GM12878 (cell line): ENCODE data around the gene CA11. TPM values are rescaled to one million over a fixed set of nuclear protein-coding genes. Genes with fewer than 3 reads are reported as not detected.

Experiments used
- ATAC-seq: fragments of 200-7000 bp; cut with Tn5 transposase; 3 replicates; pipeline ENCODE4 v1.9.1; 2020; ENCODE audit warnings: mild to moderate bottlenecking, moderate library complexity
- BruUV-seq: library from RNA; stranded (reverse); fragments of 400-500 nt; replicated peaks from 2 replicates; lab custom pipeline; 2021; lab: Mats Ljungman, UMichigan
- CTCF ChIA-PET: fragments of 300-600 bp; sonication (Branson Sonifier 250); formaldehyde crosslinking; extraction: SDS; loops from one replicate; lab custom pipeline; 2021; ENCODE audit warnings: inconsistent platforms; lab: Yijun Ruan, JAX
- POLR2A ChIA-PET: fragments of 350-600 bp; formaldehyde crosslinking; extraction: SDS; loops from one replicate; lab custom pipeline; 2021; ENCODE audit warnings: inconsistent platforms; lab: Charles Lee
- RAD21 ChIA-PET: fragments of 300-600 bp; sonication (Branson Sonifier 250); formaldehyde crosslinking; loops from one replicate; lab custom pipeline; 2023; ENCODE audit warnings: antibody characterized with exemption; ENCODE audit not compliant: unreplicated experiment; lab: Charles Lee
- SMC1A ChIA-PET: fragments of 300-600 bp; sonication (Branson Sonifier 250); formaldehyde crosslinking; loops from one replicate; lab custom pipeline; 2023; ENCODE audit not compliant: unreplicated experiment, uncharacterized antibody; lab: Charles Lee
- DNase-seq: peaks from one replicate; pipeline ENCODE4 v3.0.0-alpha.2; 2011; ENCODE audit warnings: low read depth, low spot score
- FAIRE-seq: peaks from 3 replicates; lab custom pipeline; 2011; peaks lifted over from hg19 to GRCh38; lab: Jason Lieb, UNC
- H2AFZ ChIP-seq: 2 replicates; pipeline ENCODE4 v1.6.0; 2011; ENCODE audit warnings: low read depth, low read length, control low read depth; ENCODE audit not compliant: control insufficient read depth
- H3K27ac ChIP-seq: 2 replicates; pipeline ENCODE4 v1.5.1; 2011; ENCODE audit warnings: control low read depth; ENCODE audit not compliant: control insufficient read depth, insufficient read depth
- H3K27me3 ChIP-seq, 2 experiments: replicated peaks in 1 of 2; 2 replicates each; pipeline versions ENCODE4 v1.6.0 to v1.6.1; 2011; ENCODE audit warnings: low read length in 1 of 2; ENCODE audit not compliant: control insufficient read depth in 2 of 2, insufficient read depth in 2 of 2
- H3K36me3 ChIP-seq, 2 experiments: 2 replicates each; pipeline ENCODE4 v1.5.1; 2011; ENCODE audit warnings: low read length in 1 of 2; ENCODE audit not compliant: control insufficient read depth in 2 of 2, insufficient read depth in 2 of 2
- H3K4me1 ChIP-seq: 2 replicates; pipeline ENCODE4 v1.6.1; 2011; ENCODE audit warnings: mild to moderate bottlenecking, low read length, moderate library complexity, mixed read lengths; ENCODE audit not compliant: control insufficient read depth, insufficient read depth
- H3K4me2 ChIP-seq: 2 replicates; pipeline ENCODE4 v1.6.0; 2011; ENCODE audit warnings: control low read depth; ENCODE audit not compliant: control insufficient read depth, insufficient read depth
- H3K4me3 ChIP-seq: fragments of 200-600 bp; sonication (generic); 2 replicates; pipeline ENCODE4 v1.5.1; 2016
- H3K79me2 ChIP-seq: 2 replicates; pipeline ENCODE4 v1.6.0; 2011; ENCODE audit warnings: low read length; ENCODE audit not compliant: control insufficient read depth, insufficient read depth
- H3K9ac ChIP-seq: 2 replicates; pipeline ENCODE4 v1.8.0; 2011; ENCODE audit warnings: low read length, control low read depth, mixed read lengths; ENCODE audit not compliant: control insufficient read depth, insufficient read depth
- H3K9me3 ChIP-seq: replicated peaks from 3 replicates; pipeline ENCODE4 v1.5.1; 2011; ENCODE audit warnings: mild to moderate bottlenecking, low read length; ENCODE audit not compliant: control insufficient read depth, insufficient read depth
- H4K20me1 ChIP-seq: 2 replicates; pipeline ENCODE4 v1.6.0; 2011; ENCODE audit not compliant: control insufficient read depth, insufficient read depth
- BCL11A ChIP-seq: IDR thresholded peaks from 2 replicates; pipeline ENCODE4 v1.6.1; 2011; ENCODE audit warnings: low read depth, low read length
- MAX ChIP-seq: IDR thresholded peaks from 2 replicates; pipeline ENCODE4 v1.6.1; 2012; ENCODE audit warnings: low read depth, low read length, improper control_type of control experiment
- NFIC ChIP-seq: IDR thresholded peaks from 2 replicates; pipeline ENCODE4 v1.6.1; 2012; ENCODE audit warnings: low read depth, mild to moderate bottlenecking, inconsistent platforms, low read length, moderate library complexity
- NFXL1 ChIP-seq: fragments of 450-650 bp; IDR thresholded peaks from 2 replicates; pipeline ENCODE4 v1.6.1; 2017; ENCODE audit warnings: antibody characterized with exemption, mild to moderate bottlenecking, borderline replicate concordance
- NR2C1 ChIP-seq: fragments of 450-650 bp; IDR thresholded peaks from 2 replicates; pipeline ENCODE4 v1.6.1; 2017; ENCODE audit warnings: antibody characterized with exemption, mild to moderate bottlenecking, moderate library complexity
- POLR2AphosphoS2 ChIP-seq: IDR thresholded peaks from 2 replicates; pipeline ENCODE4 v1.6.1; 2011; ENCODE audit warnings: low read depth, mild to moderate bottlenecking, low read length, improper control_type of control experiment, moderate library complexity
- POLR2AphosphoS5 ChIP-seq: IDR thresholded peaks from 2 replicates; pipeline ENCODE4 v1.6.1; 2011; ENCODE audit warnings: mild to moderate bottlenecking, low read length, inconsistent platforms
- SIX5 ChIP-seq: IDR thresholded peaks from 2 replicates; pipeline ENCODE4 v1.6.1; 2011; ENCODE audit warnings: mild to moderate bottlenecking, low read depth, low read length, moderate library complexity; ENCODE audit not compliant: severe bottlenecking
- SMAD1 ChIP-seq: fragments of 450-650 bp; IDR thresholded peaks from 2 replicates; pipeline ENCODE4 v1.6.1; 2018; ENCODE audit warnings: mild to moderate bottlenecking, low read depth; ENCODE audit not compliant: partially characterized antibody
- SMARCA5 ChIP-seq: fragments of 450-650 bp; IDR thresholded peaks from 2 replicates; pipeline ENCODE4 v1.6.1; 2017; ENCODE audit warnings: mild to moderate bottlenecking
- TCF3 ChIP-seq: IDR thresholded peaks from 2 replicates; pipeline ENCODE4 v1.6.1; 2012; ENCODE audit warnings: low read depth, mild to moderate bottlenecking, low read length, borderline replicate concordance; ENCODE audit not compliant: insufficient read depth
- ZNF217 ChIP-seq: fragments of 450-650 bp; IDR thresholded peaks from 2 replicates; pipeline ENCODE4 v1.6.1; 2017; ENCODE audit warnings: antibody characterized with exemption, mild to moderate bottlenecking
- WGBS: methylation state at CpG from one replicate; pipeline ENCODE4 v1.1.6; 2016; ENCODE audit warnings: low lambda C conversion rate; ENCODE audit not compliant: insufficient replicate concordance, insufficient coverage; ENCODE audit errors: missing lambda C conversion rate; 5-methylcytosine and 5-hydroxymethylcytosine counted together
- in situ Hi-C: fragments of 300-500 bp; cut with MboI; formaldehyde crosslinking; loops from 9 replicates; pipeline ENCODE4 v1.14.3; 2018; ENCODE audit warnings: mixed read lengths
- intact Hi-C: fragments of 100-400 bp; cut with micrococcal nuclease; formaldehyde crosslinking; loops from one replicate; pipeline ENCODE4 v1.14.2; 2022; ENCODE audit not compliant: unreplicated experiment
- polyA plus RNA-seq, 11 experiments: library from polyadenylated mRNA; depleted of rRNA in 4 of 11; unstranded in 6 of 11; stranded (reverse) in 5 of 11; fragments of >200 nt; fragmentation: Nextera tagmentation in 4 of 11; fragmentation: Illumina TruSeq in 1 of 11; extraction: Ambion mirVana in 4 of 11; extraction: Trizol in 1 of 11; gene quantifications; 1 replicate in 1 of 11; 2 replicates in 10 of 11; pipeline versions ENCODE4 v1.2.1 to v1.2.3, GENCODE V29; 2011 to 2016; ENCODE audit warnings: inconsistent platforms in 2 of 11, missing spikeins in 2 of 11, low read depth in 1 of 11
- total RNA-seq, 4 experiments: library from RNA; depleted of rRNA in 3 of 4; stranded (reverse); fragments of >200 nt in 3 of 4; fragmentation: Illumina TruSeq in 1 of 4; extraction: Trizol in 1 of 4; gene quantifications; 2 replicates each; pipeline versions ENCODE4 v1.2.1 to v1.2.3, GENCODE V29; 2013 to 2021
- TF ChIP-seq, protein P1 (sequence below): IDR thresholded peaks from 2 replicates; pipeline ENCODE4 v1.6.1; 2011; ENCODE audit warnings: mild to moderate bottlenecking, low read depth, low read length, moderate library complexity; ENCODE audit not compliant: insufficient replicate concordance
- TF ChIP-seq, protein P2 (sequence below): IDR thresholded peaks from 2 replicates; pipeline ENCODE4 v1.6.1; 2012; ENCODE audit warnings: low read depth, low read length, improper control_type of control experiment
- TF ChIP-seq, protein P3 (sequence below): fragments of 450-650 bp; IDR thresholded peaks from 2 replicates; pipeline ENCODE4 v1.6.1; 2017; ENCODE audit warnings: mild to moderate bottlenecking, low read depth, inconsistent platforms; ENCODE audit not compliant: poor library complexity, severe bottlenecking

Gene CA11
- total and polyA plus RNA-seq, 10 of the 15 experiments (the other 5 are each of a cell fraction or from before 2014, with no cell fraction given), result 1.7 to 7.5 (median 2.4) TPM

- Histone ChIP-seq H2AFZ (no peak overlapping the region), H3K27me3 (no peaks in the 10 kb centered on the region), H3K4me3 (no peak overlapping the region), H3K36me3 (no peaks in the 10 kb centered on the region), H3K4me1 (no peaks in the 10 kb centered on the region), H3K4me2 (no peak overlapping the region), H4K20me1 (no peaks in the 10 kb centered on the region), H3K9ac (no peak overlapping the region), H3K79me2 (no peaks in the 10 kb centered on the region), H3K9me3 (no peaks in the 10 kb centered on the region; the same call in 2 of the 3 replicates), H3K27ac (no peak overlapping the region)
- intact Hi-C loops, result no loop called here
- ChIA-PET RAD21 (no interaction called here), SMC1A (no interaction called here), CTCF (interaction anchor here (1.4 kb wide), 1 partner anchor 26 kb away, joined by 5 read pairs; the partner anchor contains the start of gene CA11), POLR2A (no interaction called here)
- 41% methylated on average over 7 of the region's 10 CpGs for WGBS
- ATAC-seq (no peak; the same call in 2 of the 3 replicates), DNase-seq (no peak), FAIRE-seq (no peak)
- TF ChIP-seq, protein P1, sequence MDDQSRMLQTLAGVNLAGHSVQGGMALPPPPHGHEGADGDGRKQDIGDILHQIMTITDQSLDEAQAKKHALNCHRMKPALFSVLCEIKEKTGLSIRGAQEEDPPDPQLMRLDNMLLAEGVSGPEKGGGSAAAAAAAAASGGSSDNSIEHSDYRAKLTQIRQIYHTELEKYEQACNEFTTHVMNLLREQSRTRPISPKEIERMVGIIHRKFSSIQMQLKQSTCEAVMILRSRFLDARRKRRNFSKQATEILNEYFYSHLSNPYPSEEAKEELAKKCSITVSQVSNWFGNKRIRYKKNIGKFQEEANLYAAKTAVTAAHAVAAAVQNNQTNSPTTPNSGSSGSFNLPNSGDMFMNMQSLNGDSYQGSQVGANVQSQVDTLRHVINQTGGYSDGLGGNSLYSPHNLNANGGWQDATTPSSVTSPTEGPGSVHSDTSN, result no peak
- TF ChIP-seq POLR2AphosphoS2 (no peak), SIX5 (no peak), POLR2AphosphoS5 (no peak), MAX (no peak), NFXL1 (no peak), NFIC (no peak), NR2C1 (no peak), SMAD1 (no peak), ZNF217 (no peak), SMARCA5 (no peak), BCL11A (no peak), TCF3 (no peak)
- TF ChIP-seq, protein P2, sequence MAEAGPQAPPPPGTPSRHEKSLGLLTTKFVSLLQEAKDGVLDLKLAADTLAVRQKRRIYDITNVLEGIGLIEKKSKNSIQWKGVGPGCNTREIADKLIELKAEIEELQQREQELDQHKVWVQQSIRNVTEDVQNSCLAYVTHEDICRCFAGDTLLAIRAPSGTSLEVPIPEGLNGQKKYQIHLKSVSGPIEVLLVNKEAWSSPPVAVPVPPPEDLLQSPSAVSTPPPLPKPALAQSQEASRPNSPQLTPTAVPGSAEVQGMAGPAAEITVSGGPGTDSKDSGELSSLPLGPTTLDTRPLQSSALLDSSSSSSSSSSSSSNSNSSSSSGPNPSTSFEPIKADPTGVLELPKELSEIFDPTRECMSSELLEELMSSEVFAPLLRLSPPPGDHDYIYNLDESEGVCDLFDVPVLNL, result no peak
- TF ChIP-seq, protein P3, sequence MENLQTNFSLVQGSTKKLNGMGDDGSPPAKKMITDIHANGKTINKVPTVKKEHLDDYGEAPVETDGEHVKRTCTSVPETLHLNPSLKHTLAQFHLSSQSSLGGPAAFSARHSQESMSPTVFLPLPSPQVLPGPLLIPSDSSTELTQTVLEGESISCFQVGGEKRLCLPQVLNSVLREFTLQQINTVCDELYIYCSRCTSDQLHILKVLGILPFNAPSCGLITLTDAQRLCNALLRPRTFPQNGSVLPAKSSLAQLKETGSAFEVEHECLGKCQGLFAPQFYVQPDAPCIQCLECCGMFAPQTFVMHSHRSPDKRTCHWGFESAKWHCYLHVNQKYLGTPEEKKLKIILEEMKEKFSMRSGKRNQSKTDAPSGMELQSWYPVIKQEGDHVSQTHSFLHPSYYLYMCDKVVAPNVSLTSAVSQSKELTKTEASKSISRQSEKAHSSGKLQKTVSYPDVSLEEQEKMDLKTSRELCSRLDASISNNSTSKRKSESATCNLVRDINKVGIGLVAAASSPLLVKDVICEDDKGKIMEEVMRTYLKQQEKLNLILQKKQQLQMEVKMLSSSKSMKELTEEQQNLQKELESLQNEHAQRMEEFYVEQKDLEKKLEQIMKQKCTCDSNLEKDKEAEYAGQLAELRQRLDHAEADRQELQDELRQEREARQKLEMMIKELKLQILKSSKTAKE, result no peak
- in situ Hi-C loops, result no loop called here
- no TSS peak for BruUV-seq
Measured at GRCh38 chr19:48671446-48671995, 25.5 kb upstream of the CA11 start.
